ENCODE results near the gene PCSK6.

Gene PCSK6

GRCh38 chr15:101501703-101502373 is 12.3 kb upstream of the PCSK6 start:
- intact Hi-C loops (cut with DNase I), result loop anchor here (5.0 kb wide), 1 partner anchor 200 kb away; no protein-coding TSS in a partner anchor
- peak in 6 of 10 donors; percentile 51 to 93 (median 68) for DNase-seq

- no peak for DNase-seq
- intact Hi-C loops (cut with DNase I), result loop anchor here (5.0 kb wide), 1 partner anchor 199 kb away; no protein-coding TSS in a partner anchor
Observed at GRCh38 chr15:101500865-101501551, 11.5 kb upstream of the PCSK6 start.

GRCh38 chr15:101499863-101500713 is 10.6 kb upstream of the PCSK6 start:
- DNase-seq, result peak in 4 of 10 donors; percentile 48 to 91 (median 67)
- intact Hi-C loops (cut with DNase I), result loop anchor here (5.0 to 10.0 kb wide), 2 partner anchors 145 to 198 kb away; no protein-coding TSS in a partner anchor

- intact Hi-C loops (cut with DNase I), result loop anchor here (10.0 kb wide), 1 partner anchor 146 kb away; no protein-coding TSS in a partner anchor
- peak in 2 of 10 donors; percentile 15 to 71 for DNase-seq
Observed at GRCh38 chr15:101498717-101499480, 9.4 kb upstream of the PCSK6 start.

GRCh38 chr15:101498076-101498716 is 8.7 kb upstream of the PCSK6 start:
- intact Hi-C loops (cut with DNase I), result loop anchor here (10.0 kb wide), 1 partner anchor 147 kb away; no protein-coding TSS in a partner anchor
- peak in 1 of 10 donors; percentile 78 for DNase-seq

GRCh38 chr15:101497484-101498034 is 8.1 kb upstream of the PCSK6 start:
- DNase-seq, result peak in 2 of 10 donors; percentile 81 to 86
- intact Hi-C loops (cut with DNase I), result loop anchor here (10.0 kb wide), 1 partner anchor 147 kb away; no protein-coding TSS in a partner anchor

- intact Hi-C loops (cut with DNase I), result loop anchor here (10.0 kb wide), 1 partner anchor 148 kb away; no protein-coding TSS in a partner anchor
- peak in 1 of 10 donors; percentile 82 for DNase-seq
Observed at GRCh38 chr15:101497017-101497416, 7.5 kb upstream of the PCSK6 start.

- intact Hi-C loops (cut with DNase I), result loop anchor here (10.0 kb wide), 1 partner anchor 148 kb away; no protein-coding TSS in a partner anchor
- peak in 2 of 10 donors; percentile 80 to 81 for DNase-seq
Observed at GRCh38 chr15:101496198-101496986, 6.9 kb upstream of the PCSK6 start.

- intact Hi-C loops (cut with DNase I), result loop anchor here (10.0 kb wide), 1 partner anchor 149 kb away; no protein-coding TSS in a partner anchor
- DNase-seq, result peak in 1 of 10 donors; percentile 70
Observed at GRCh38 chr15:101495334-101496197, 6.1 kb upstream of the PCSK6 start.

- intact Hi-C loops (cut with DNase I), result loop anchor here (10.0 kb wide), 1 partner anchor 150 kb away; no protein-coding TSS in a partner anchor
- peak in 1 of 10 donors; percentile 30 for DNase-seq
Observed at GRCh38 chr15:101494251-101494796, 4.8 kb upstream of the PCSK6 start.

- intact Hi-C loops (cut with DNase I), result loop anchor here (10.0 kb wide), 1 partner anchor 152 kb away; no protein-coding TSS in a partner anchor
- DNase-seq, result peak in 3 of 10 donors; percentile 25 to 87 (median 70)
Observed at GRCh38 chr15:101492766-101493692, 3.5 kb upstream of the PCSK6 start.

GRCh38 chr15:101491734-101492640 is 2.5 kb upstream of the PCSK6 start:
- intact Hi-C loops (cut with DNase I), result loop anchor here (10.0 kb wide), 1 partner anchor 153 kb away; no protein-coding TSS in a partner anchor
- no peak for DNase-seq

- intact Hi-C loops (cut with DNase I), result loop anchor here (10.0 kb wide), 1 partner anchor 154 kb away; no protein-coding TSS in a partner anchor
- DNase-seq, result peak in 1 of 10 donors; percentile 75
Observed at GRCh38 chr15:101490922-101491733, 1.6 kb upstream of the PCSK6 start.

Data from posterior cingulate gyrus (tissue), 11 donors.